Activated effector memory CD4-positive, alpha-beta T cell treated with anti-CD3 and anti-CD28 coated beads, Interleukin-2, amount 50 U/mL, for 16 hours (primary cell): ENCODE measurements around the gene PIH1D1.

Experiments
- DNase-seq: peaks from one replicate; pipeline ENCODE4 v3.0.0-alpha.2; 2020

PIH1D1 gene

DNA sequence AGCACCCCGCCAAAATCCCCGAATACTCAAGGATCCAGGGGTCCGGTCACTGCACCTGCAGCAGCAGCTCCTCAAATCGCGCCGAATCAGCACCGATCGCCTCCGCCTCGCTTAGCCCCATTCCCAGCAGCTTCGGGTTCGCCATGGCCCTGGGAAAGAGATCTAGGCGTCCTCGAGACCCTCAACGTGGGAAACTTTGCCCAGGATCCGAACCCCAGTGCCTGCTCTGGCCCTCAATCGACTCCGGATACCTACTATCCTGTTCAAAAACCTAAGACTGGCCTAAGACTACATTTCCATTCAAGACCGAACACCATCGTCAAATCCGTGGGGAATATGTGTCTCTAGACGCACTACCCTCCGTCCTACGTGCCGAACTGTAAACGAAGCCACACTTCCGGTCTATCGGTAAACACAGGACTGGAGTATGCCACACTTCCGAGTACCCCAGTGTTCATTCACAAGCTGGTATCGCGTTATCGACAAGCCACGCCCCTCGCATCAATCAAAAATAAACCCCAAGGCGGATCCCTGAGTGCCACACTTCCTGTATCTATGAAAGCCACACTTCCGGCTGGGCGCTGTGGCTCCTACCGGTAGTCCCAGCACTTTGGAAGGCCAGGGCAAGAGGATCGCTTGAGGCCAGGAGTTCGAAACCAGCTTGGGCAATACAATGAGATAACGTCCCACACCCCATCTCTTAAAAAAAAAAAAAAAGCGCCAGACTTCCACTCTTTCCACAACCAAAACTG lies at the start of gene PIH1D1:
TSS of gene PIH1D1 (minus strand) at position 385 of the 752 bp plus-strand sequence. CDS start at position 145, 240 bp downstream.
- DNase-seq: peak; percentile 97

GRCh38 chr19:49499030-49499670 lies 47.5 kb upstream of the PIH1D1 start:
- peak; percentile 74 for DNase-seq

DNA sequence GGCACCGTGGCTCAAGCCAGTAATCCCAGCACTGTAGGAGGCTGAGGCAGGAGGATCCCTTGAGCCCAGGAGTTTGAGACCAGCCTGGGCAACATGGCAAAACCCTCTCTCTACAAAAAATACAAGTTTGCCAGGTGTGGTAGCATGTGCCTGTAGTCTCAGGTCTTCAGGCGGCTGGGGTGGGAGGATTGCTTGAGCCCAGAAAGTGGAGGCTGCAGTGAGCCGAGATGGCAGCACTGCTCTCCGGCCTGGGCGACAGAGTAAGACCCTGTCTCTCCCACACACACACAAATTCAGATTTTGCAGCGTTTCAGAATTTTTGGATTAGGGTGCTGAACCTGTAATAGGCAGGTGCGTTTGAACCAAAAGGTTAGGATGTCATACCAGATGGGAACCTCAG lies 46.9 kb upstream of the PIH1D1 start:
- DNase-seq: no peak

DNA sequence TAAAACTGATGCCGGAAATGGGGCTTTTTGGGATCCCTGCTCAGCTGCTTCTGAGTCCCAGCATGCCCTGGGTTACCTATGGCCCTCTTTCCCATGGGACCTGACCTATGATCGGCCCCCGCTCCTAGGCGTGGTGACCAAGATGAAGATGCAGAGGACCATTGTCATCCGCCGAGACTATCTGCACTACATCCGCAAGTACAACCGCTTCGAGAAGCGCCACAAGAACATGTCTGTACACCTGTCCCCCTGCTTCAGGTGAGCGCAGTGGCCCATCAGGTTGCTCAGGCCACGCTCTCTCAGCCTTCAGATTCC lies 46.1 kb upstream of the PIH1D1 start:
- DNase-seq: no peak

DNA sequence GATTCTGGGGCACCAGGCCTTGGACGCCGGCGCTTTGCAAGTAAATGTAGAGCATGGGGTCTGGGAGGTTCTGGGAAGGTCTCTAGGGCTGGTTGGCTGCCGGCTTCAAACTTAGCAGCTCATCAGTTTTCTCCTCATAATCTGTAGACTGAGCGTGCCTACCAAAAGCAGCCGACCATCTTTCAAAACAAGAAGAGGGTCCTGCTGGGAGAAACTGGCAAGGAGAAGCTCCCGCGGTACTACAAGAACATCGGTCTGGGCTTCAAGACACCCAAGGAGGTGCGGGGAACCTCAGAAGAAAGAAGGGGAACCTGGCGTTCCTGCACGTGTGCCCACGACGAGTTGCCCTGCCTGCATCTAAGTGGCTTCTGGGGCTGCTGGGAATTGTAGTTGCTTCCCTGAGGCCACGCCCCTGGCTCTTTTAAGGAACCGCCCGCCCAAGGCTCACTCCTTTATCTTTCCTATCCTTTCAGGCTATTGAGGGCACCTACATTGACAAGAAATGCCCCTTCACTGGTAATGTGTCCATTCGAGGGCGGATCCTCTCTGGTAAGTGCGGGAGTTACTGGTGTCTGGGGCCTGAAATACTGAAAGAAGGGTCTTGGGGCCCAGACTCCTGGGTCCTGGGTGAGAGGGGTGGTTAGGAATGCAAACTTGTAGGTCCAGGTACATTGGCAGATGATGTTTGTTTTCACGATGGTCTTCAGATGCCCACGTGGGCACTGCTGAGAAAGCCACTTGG lies 45.6 kb upstream of the PIH1D1 start:
- peak; percentile 92 for DNase-seq

GRCh38 chr19:49496574-49497008 lies 45.0 kb upstream of the PIH1D1 start:
- no peak for DNase-seq

DNA sequence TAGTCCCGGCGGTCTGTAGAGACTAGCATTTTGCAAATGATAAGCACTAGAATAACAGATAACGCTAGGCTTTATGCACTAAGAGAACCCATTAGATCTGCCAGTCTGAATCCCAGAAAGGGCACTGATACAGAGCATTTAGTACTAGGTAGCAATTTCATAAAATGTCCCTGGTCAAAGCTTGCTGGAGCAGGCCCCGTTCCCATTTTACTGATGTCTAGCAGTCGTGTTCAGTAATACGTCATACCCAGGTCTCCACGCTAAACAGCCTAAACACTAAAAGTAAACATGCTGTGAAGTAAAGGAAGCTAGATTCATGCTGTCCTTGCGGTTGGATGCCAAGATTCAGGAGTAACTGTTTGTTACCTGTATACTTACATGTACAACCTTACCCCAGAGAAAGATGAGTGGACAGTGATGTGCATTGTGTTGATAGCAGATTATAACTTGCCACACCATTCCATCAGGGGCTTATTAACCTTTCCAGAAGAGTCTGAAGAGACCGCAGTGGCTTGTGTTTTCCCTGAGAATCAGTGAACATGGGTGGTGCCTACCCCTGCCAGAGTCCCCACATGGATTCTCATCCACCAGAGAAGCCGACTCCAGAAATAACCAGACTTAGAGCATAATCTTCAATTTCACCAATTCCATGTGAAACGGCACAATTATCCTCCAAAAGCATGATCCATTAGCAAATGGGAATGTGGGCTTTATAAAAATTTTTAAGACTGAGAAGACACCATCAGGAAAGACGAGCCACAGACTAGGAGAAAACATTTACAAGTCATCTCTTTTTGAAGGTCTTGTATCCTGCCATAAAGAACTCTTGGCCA lies 41.2 kb upstream of the PIH1D1 start:
- no peak for DNase-seq

DNA sequence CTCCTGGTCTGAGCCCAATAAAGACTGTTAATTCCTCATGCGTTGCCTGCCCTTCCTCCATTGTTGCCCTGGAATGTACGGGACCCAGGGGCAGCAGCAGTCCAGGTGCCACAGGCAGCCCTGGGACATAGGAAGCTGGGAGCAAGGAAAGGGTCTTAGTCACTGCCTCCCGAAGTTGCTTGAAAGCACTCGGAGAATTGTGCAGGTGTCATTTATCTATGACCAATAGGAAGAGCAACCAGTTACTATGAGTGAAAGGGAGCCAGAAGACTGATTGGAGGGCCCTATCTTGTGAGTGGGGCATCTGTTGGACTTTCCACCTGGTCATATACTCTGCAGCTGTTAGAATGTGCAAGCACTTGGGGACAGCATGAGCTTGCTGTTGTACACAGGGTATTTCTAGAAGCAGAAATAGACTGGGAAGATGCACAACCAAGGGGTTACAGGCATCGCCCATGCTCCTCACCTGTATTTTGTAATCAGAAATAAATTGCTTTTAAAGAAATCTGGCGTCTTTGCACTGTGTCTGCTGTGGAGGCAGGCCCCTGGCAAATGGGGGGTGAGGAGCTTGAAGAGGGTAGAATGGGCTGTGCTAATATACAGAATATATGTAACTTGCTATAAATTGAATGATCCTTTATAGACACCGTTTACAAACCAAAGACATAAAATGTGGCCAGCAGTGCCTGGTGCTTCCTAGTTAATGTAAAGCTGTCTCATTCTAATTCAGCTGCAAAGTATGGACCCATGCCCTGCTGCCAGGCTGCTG lies 40.4 kb upstream of the PIH1D1 start:
- no peak for DNase-seq

- DNase-seq: no peak
Measured at GRCh38 chr19:49491030-49491803, 39.6 kb upstream of the PIH1D1 start.

DNA sequence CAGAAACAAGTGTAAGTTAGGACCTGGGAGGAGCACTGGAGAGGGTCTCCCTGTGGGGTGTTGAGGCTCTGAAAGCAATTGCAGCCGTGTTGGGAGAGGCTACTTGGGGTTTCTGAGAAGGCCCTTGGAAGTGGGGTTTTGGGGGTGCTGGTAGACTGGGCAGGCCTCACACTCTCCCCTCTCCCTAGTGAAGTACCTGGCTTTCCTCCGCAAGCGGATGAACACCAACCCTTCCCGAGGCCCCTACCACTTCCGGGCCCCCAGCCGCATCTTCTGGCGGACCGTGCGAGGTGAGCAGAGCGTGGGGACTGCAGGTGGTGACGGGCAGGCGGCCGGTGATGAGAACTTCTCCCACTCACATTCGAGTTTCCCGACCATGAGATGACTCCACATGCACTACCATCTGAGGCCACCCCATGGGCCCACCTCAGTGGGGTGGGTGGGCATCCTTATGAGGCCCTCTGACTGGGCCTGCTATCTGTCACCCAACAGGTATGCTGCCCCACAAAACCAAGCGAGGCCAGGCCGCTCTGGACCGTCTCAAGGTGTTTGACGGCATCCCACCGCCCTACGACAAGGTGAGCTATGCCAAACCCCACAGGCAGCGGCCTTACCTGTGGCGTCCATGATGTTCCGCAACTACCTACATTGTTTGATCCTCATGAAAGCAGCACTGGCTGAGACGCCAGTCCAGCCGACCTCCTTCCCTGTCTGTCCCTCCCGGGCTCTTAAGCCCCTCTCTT lies 38.8 kb upstream of the PIH1D1 start:
- DNase-seq: no peak

GRCh38 chr19:49489601-49490167 lies 38.1 kb upstream of the PIH1D1 start:
- peak; percentile 82 for DNase-seq

DNA sequence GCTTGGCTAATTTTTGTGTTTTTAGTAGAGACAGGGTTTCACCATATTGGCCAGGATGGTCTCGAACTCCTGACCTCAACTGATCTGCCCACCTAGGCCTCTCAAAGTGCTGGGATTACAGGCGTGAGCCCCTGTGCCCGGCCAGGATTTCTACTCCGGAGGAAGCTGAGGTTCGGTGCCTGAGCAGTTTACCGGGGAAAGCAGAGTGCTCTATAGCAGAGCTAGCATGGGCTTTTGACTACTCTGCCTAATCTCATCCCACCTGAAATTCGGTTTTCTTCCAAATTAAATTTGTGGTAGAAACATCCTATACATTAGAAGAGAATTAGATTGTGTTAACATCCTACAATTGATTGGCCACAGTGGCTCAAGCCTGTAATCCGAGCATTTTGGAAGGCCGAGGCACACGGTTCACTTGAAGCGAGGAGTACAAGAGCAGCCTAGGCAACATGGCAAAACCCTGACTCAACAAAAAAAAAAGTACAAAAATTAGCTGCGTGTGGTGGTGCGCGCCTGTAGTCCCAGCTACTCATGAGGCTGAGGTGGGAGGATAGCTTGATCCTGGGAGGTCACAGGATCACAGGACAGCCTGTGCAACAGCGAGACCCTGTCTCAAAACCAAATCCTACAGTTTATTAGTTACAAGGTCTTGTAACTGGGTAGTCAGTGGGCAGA lies 37.4 kb upstream of the PIH1D1 start:
- no peak for DNase-seq

DNA sequence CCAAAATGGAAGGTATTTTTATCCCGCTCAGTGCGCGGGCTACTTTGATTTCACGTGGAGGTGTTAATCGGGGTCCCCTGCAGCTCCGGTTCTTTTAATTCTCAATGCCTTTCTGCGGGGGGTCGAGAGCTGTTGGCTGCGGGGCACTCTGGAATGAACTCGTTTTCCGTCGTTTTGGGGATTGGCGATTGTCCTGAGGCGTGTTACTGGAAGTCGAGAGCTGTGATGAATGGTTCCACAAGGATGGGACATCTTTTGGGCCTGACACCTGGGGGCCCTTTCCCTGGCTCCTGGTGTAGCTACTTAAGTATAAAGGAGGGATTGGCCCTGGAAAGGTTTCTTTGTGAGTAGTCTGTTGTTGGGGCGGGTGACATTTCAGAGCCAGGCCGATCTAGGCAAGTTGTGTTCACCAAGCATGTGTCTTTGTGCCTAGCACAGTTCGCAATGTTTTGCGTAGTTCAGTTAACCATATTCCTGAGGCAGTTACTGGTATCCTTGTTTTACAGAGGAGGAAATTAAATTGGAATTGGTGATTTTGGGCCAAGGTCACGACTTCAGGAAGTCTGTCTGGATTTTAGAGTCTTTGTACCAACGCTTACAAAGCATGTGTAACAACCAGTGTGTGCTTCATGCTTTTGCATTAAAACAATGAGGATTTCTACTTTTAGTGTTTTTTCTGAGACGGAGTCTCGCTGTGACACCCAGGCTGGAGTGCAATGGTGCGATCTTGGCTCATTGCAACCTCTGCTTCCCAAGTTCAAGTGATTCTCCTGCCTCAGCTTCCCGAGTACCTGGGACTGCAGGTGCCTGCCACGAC lies 36.6 kb upstream of the PIH1D1 start:
- no peak for DNase-seq

DNA sequence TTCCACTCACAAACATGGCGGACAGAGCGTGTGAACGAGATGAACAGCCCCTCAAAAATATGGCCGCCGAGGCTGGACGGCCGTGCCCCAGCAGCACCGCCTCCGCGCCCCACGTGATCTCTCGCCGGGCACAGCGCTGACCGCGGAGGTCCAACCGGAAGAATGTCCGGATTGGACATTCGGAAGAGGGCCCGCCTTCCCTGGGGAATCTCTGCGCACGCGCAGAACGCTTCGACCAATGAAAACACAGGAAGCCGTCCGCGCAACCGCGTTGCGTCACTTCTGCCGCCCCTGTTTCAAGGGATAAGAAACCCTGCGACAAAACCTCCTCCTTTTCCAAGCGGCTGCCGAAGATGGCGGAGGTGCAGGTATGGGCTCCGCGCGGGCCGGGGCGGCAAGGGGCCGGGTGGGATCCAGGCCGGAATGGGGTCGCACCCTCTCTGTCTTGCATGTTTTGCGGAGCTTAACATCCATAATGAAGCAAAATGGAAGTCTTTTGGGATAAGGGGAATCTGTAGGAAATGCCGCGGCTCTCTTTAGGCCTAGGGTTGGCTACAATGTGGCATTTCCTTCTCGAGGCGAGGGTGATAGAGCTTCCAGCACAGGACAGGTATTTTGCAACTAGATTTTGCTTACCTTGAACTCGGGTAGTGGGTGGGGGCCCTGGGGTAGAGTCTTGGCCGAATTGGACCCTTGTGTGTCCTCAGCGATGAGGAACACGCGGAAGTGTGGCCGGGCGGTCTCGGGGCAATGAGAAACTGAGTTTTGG lies 35.8 kb upstream of the PIH1D1 start, which contains the start of gene RPL13A:
TSS of gene RPL13A (plus strand) at position 332 of the 769 bp plus-strand sequence. CDS start at position 354, 22 bp downstream.
- peak; percentile 100 for DNase-seq

GRCh38 chr19:49486710-49487276 lies 35.2 kb upstream of the PIH1D1 start:
- DNase-seq: no peak

DNA sequence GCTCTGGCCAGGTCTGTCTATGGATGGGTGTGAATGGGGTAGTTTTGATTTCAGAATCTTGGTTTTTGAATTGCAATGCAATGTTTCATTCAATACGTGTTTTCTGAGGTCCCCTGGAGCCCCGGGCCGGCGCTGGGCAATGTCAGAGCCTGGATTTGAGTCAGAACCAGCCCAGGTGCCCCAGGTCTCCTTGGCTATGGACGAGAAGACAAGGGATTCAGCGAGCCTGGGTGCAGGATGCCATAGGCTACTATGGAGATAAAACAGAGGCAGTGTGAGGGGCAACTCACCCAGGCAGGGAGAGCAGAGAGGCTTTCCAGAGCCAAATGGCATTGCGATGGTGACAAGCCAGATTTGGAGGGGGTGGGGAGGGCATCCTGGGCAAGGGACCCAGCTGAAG lies 34.6 kb upstream of the PIH1D1 start:
- DNase-seq: no peak

GRCh38 chr19:49481020-49481683 lies 29.5 kb upstream of the PIH1D1 start:
- no peak for DNase-seq
